Colonic mucosa (tissue), 4 donors: ENCODE data around the gene AIG1. TPM values are rescaled to one million over a fixed set of nuclear protein-coding genes. Genes with fewer than 3 reads are reported as not detected.
"Not testable (repeated sequence)": the region's sequence is repeated elsewhere in the genome, so short reads cannot be mapped to it uniquely, and the experiment has no call there.

ENCODE experiments used
- DNase-seq: peaks from one replicate; pipeline ENCODE4 v3.0.0-alpha.2; 2020
- H3K27ac ChIP-seq: fragments of 200-600 bp; one replicate; pipeline ENCODE4 v1.8.0; 2021
- H3K27me3 ChIP-seq: fragments of 200-600 bp; one replicate; pipeline ENCODE4 v1.8.0; 2021
- H3K36me3 ChIP-seq: fragments of 200-600 bp; one replicate; pipeline ENCODE4 v1.8.0; 2021
- H3K4me1 ChIP-seq: fragments of 200-600 bp; one replicate; pipeline ENCODE4 v1.8.0; 2021; ENCODE audit warnings: mild to moderate bottlenecking
- H3K4me3 ChIP-seq: fragments of 200-600 bp; one replicate; pipeline ENCODE4 v1.8.0; 2021
- H3K9ac ChIP-seq, 2 donors: one replicate each; pipeline ENCODE4 v1.7.0; 2013; ENCODE audit warnings: control low read depth in 2 of 2, low read depth in 2 of 2, low read length in 2 of 2
- H3K9me3 ChIP-seq: fragments of 200-600 bp; one replicate; pipeline ENCODE4 v1.8.0; 2021
- CTCF ChIP-seq: fragments of 200-600 bp; IDR thresholded peaks from one replicate; pipeline ENCODE4 v1.8.0; 2022; ENCODE audit warnings: antibody characterized with exemption, mild to moderate bottlenecking
- intact Hi-C: fragments of 100-400 bp; cut with DNase I; formaldehyde crosslinking; loops from one replicate; pipeline ENCODE4 v1.14.1; 2022
- total RNA-seq, 2 donors: library from RNA; stranded (reverse); fragmentation: NEBNext Ultra II Directional in 1 of 2; extraction: Animal tissue kit (Norgen Biotek cat#: 25700) in 1 of 2; gene quantifications; one replicate each; pipeline ENCODE4 v1.2.1, GENCODE V29; 2021
- donor health status: healthy.
- donor health status: DM: no; HTN: no; CAD: no.
- donor health status: DM: no; HTN: no; CAD: no.

The AIG1 gene
- total RNA-seq, 2 donors from 2014 or later = 24.2 to 28.8 TPM

GRCh38 chr6:143336446-143337152, 275.9 kb downstream of the AIG1 start:
- H3K27me3 ChIP-seq = no peaks in the 10 kb centered on the region
- no peaks in the 10 kb centered on the region for H3K36me3 ChIP-seq
- no peak overlapping the region for H3K4me3 ChIP-seq
- no peak overlapping the region for H3K9ac ChIP-seq
- intact Hi-C loops = no loop called here
- no peak for DNase-seq
- no peak for TF ChIP-seq CTCF
- H3K4me1 ChIP-seq = no peaks in the 10 kb centered on the region
- H3K27ac ChIP-seq = no peak overlapping the region
- H3K9me3 ChIP-seq = no peaks in the 10 kb centered on the region

DNA sequence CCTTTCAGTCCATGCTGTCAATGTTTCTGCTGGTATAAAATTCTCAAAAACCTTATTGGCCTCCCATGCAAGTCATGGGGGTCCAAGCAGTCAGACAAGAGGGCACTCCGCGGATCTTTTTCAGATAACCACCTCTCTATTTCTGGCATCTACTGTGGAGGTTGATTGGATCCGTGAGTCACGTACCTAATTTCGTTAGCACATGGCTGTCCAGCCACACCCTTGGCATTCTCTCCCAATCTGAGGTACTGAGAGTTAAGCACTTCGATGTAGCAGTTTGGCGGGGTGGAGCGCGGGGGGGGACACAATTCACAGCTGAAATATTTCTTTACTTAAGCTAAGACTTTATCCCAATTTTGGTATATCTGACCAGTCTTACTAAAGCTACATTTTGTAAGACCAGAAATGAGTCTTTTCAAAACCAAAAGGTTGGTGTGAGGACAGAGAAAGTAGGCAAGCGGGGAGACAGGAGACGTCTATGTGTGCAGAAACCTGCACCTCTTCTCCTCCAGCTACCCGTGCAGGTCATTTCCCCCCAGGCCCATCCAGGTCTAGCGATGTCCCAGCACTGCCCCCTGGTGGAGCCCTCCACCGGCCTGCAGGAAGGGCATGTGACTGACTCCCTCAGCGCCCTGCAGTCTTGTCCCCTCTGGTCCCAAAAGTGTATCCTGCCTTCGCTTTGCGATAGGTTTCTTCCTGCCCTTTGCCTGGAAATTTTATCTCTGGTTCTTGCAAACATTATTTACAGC, 276.7 kb downstream of the AIG1 start:
- Histone ChIP-seq H3K9me3 (no peaks in the 10 kb centered on the region), H3K4me1 (no peaks in the 10 kb centered on the region), H3K4me3 (no peak overlapping the region), H3K27ac (no peak overlapping the region), H3K9ac (no peak overlapping the region), H3K27me3 (no peaks in the 10 kb centered on the region), H3K36me3 (no peaks in the 10 kb centered on the region)
- no peak for TF ChIP-seq CTCF
- intact Hi-C loops = no loop called here
- DNase-seq = peak; percentile 55

DNA sequence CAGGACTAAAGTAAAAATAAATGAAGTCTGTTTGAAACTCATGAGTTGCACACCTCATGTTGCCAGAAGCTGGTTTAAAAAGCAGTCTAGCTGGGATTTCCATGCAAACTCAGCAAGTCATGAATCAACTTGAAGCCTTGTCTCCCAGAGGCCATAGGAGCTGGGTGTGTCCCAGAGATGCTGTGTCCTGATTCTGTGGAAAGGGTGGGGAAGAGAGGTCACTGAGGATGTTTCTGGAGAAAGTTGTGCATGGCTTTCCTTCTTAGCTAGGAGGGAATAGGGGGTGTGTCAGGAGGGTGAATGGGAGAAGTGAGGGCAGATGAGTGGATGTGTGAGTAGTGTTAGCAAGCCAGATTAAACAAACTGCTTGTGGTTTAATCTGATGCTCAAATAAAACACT, 278.5 kb downstream of the AIG1 start:
- Histone ChIP-seq H3K27ac (no peak overlapping the region), H3K9ac (no peak overlapping the region), H3K4me1 (no peaks in the 10 kb centered on the region), H3K36me3 (no peaks in the 10 kb centered on the region), H3K9me3 (no peaks in the 10 kb centered on the region), H3K4me3 (no peak overlapping the region), H3K27me3 (no peaks in the 10 kb centered on the region)
- no peak for TF ChIP-seq CTCF
- DNase-seq = no peak
- intact Hi-C loops = no loop called here

GRCh38 chr6:143345477-143345876, 284.8 kb downstream of the AIG1 start:
- H3K9me3 ChIP-seq, DNase-seq, intact Hi-C loops, H3K4me3 ChIP-seq, H3K27ac ChIP-seq, H3K27me3 ChIP-seq, H3K9ac ChIP-seq, H3K36me3 ChIP-seq, H3K4me1 ChIP-seq: not testable (repeated sequence)

DNA sequence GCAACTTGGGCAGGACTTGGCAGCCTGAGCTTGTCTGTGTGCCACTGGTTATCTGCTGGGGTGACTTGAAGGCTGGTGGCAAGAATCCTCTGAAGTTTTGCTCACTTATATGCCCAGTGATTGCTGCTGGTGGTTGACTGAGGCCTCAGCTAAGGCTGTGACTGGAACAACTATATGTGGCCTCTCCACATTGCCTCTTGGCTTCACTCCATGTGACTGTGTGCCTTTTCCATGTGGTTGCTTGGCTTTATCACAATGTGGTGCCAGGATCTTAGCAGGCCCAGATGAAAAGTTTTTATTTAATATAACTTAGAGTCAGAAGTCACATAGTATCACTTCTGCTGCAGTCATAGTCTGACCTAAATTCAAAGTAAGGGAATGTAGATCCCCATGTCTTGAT, 285.3 kb downstream of the AIG1 start:
- Histone ChIP-seq H3K27ac (no peak overlapping the region), H3K9ac (no peak overlapping the region), H3K4me3 (no peak overlapping the region), H3K36me3 (no peaks in the 10 kb centered on the region), H3K9me3 (no peaks in the 10 kb centered on the region), H3K4me1 (no peaks in the 10 kb centered on the region), H3K27me3 (no peaks in the 10 kb centered on the region)
- TF ChIP-seq CTCF = no peak
- intact Hi-C loops = no loop called here
- DNase-seq = no peak

DNA sequence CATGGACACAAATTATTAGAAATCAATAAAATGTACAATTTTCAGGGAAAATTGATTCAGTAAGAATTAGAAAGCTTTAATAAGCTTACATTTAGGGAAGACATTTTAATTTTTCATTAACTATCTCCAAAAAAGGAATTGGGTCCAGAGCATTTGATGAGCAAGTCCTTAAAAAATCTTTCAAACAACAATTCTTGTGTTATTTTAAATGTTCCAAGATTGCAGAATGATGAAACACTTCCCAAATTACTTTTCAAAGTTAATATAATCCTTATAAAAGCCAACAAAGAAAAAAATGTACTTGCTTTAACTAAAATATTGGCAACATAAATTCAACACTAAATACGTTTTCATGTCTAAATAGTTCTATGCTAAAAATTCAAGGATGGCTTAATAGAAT, 287.8 kb downstream of the AIG1 start:
- H3K4me1 ChIP-seq = no peaks in the 10 kb centered on the region
- H3K9ac ChIP-seq = no peak overlapping the region
- no peak for DNase-seq
- no peak overlapping the region for H3K4me3 ChIP-seq
- no peaks in the 10 kb centered on the region for H3K27me3 ChIP-seq
- no peaks in the 10 kb centered on the region for H3K36me3 ChIP-seq
- no peak overlapping the region for H3K27ac ChIP-seq
- no peak for TF ChIP-seq CTCF
- H3K9me3 ChIP-seq = no peaks in the 10 kb centered on the region
- intact Hi-C loops = no loop called here
